HUES48 (cell line): ENCODE data around the gene ADAMTS5.

Experiments used
- H3K27ac ChIP-seq: one replicate; pipeline ENCODE4 v1.7.0; 2013; ENCODE audit warnings: low read depth, low read length, inconsistent platforms
- H3K27me3 ChIP-seq: 2 replicates; pipeline ENCODE4 v1.6.1; 2013; ENCODE audit warnings: mild to moderate bottlenecking, low read length; ENCODE audit not compliant: control insufficient read depth, insufficient read depth
- H3K36me3 ChIP-seq: 2 replicates; pipeline ENCODE4 v1.6.1; 2013; ENCODE audit warnings: low read length; ENCODE audit not compliant: control insufficient read depth, insufficient read depth
- H3K4me1 ChIP-seq: 2 replicates; pipeline ENCODE4 v1.6.1; 2013; ENCODE audit warnings: mild to moderate bottlenecking, low read length; ENCODE audit not compliant: control insufficient read depth, insufficient read depth
- H3K4me3 ChIP-seq: 2 replicates; pipeline ENCODE4 v1.5.1; 2013; ENCODE audit warnings: mild to moderate bottlenecking, low read depth, low read length
- H3K9ac ChIP-seq: 2 replicates; pipeline ENCODE4 v1.6.1; 2013; ENCODE audit warnings: mild to moderate bottlenecking, low read depth, low read length, moderate library complexity
- H3K9me3 ChIP-seq: 2 replicates; pipeline ENCODE4 v1.6.1; 2013; ENCODE audit warnings: low read length; ENCODE audit not compliant: control insufficient read depth, insufficient read depth

Gene ADAMTS5

DNA sequence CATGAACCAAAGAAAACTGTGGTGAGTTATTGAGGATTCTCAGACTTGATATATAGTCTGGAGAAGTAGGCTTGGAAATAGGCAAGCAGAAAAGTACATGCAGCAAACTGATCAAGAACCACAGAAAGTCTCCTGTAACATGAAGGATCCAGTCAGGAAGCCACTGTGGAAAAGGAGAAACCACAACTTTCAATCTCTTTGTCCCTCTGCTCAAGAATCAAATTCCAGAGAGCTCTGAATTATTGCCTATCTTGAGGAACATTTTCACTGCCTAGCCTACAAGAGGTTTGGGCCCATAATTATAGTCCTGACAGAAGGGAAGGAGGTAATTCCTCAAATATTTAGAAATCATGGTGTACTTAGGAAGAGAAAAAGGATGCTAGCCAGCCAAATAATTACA lies 78.6 kb downstream of the ADAMTS5 start:
- Histone ChIP-seq H3K9ac (no peak overlapping the region), H3K4me3 (no peak overlapping the region), H3K36me3 (no peaks in the 10 kb centered on the region), H3K27ac (no peak overlapping the region), H3K4me1 (no peaks in the 10 kb centered on the region), H3K27me3 (no peaks in the 10 kb centered on the region), H3K9me3 (no peaks in the 10 kb centered on the region)

GRCh38 chr21:26887251-26887650 lies 79.6 kb downstream of the ADAMTS5 start:
- no peaks in the 10 kb centered on the region for H3K27me3 ChIP-seq
- H3K9ac ChIP-seq = no peak overlapping the region
- H3K4me1 ChIP-seq = no peaks in the 10 kb centered on the region
- H3K27ac ChIP-seq = no peak overlapping the region
- H3K9me3 ChIP-seq = no peaks in the 10 kb centered on the region
- H3K4me3 ChIP-seq = no peak overlapping the region
- no peaks in the 10 kb centered on the region for H3K36me3 ChIP-seq

DNA sequence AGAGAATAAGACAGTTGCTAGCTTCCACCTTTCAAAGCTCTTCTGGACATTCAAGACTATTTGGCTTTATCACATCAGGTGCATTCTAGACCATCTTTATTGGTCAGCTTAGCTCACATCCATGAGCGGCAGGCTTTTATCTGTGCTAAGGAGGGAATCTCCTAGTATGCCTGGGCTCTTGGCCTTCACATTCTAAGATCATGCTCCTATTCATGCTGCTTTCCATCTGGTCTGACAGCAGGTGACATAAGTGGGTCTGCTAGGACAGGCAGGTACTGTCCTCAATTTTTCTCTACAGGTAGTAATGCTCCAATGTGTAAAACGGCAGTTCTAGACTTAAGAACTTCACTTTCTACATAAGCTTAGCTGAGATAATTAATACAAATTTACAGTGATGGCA lies 82.5 kb downstream of the ADAMTS5 start:
- H3K4me1 ChIP-seq = peaks cover 11% of the 10 kb centered on the region; the same call in 1 of the 2 replicates
- no peak overlapping the region for H3K27ac ChIP-seq
- H3K27me3 ChIP-seq = no peaks in the 10 kb centered on the region
- H3K36me3 ChIP-seq = no peaks in the 10 kb centered on the region
- H3K9ac ChIP-seq = no peak overlapping the region
- no peak overlapping the region for H3K4me3 ChIP-seq
- no peaks in the 10 kb centered on the region for H3K9me3 ChIP-seq

DNA sequence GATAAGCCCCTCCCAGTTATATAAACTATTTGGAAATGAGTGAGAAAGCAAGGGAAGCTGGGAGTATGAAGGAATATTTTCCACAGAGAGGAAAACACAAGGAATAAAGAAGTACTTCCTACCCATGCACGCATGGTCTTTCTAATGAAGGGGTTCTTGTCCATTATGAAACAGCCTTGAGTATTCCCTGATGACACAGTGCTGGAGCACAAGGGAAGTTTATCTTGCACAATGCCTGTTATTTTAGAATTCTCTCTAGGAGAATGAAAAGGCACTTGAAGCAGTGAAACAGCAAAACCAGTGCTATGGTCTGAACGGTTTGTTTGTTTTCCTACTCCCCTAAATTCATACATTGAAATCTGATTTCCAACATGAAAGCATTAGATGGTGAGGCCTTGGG lies 83.1 kb downstream of the ADAMTS5 start:
- Histone ChIP-seq H3K27ac (no peak overlapping the region), H3K4me1 (peaks cover 11% of the 10 kb centered on the region; the same call in 1 of the 2 replicates), H3K27me3 (no peaks in the 10 kb centered on the region), H3K9me3 (no peaks in the 10 kb centered on the region), H3K9ac (no peak overlapping the region), H3K4me3 (no peak overlapping the region), H3K36me3 (no peaks in the 10 kb centered on the region)

GRCh38 chr21:26881504-26882228 lies 85.2 kb downstream of the ADAMTS5 start:
- H3K27me3 ChIP-seq = no peaks in the 10 kb centered on the region
- no peak overlapping the region for H3K4me3 ChIP-seq
- no peak overlapping the region for H3K27ac ChIP-seq
- H3K4me1 ChIP-seq = peaks cover 11% of the 10 kb centered on the region; the same call in 1 of the 2 replicates
- H3K36me3 ChIP-seq = no peaks in the 10 kb centered on the region
- H3K9ac ChIP-seq = no peak overlapping the region
- no peaks in the 10 kb centered on the region for H3K9me3 ChIP-seq

GRCh38 chr21:26877018-26877417 lies 89.9 kb downstream of the ADAMTS5 start:
- H3K4me3 ChIP-seq = no peak overlapping the region
- peaks cover 10% of the 10 kb centered on the region; the same call in 1 of the 2 replicates for H3K4me1 ChIP-seq
- no peaks in the 10 kb centered on the region for H3K27me3 ChIP-seq
- H3K9me3 ChIP-seq = peaks cover 5% of the 10 kb centered on the region; the same call in 1 of the 2 replicates
- H3K27ac ChIP-seq = no peak overlapping the region
- no peaks in the 10 kb centered on the region for H3K36me3 ChIP-seq
- H3K9ac ChIP-seq = no peak overlapping the region

DNA sequence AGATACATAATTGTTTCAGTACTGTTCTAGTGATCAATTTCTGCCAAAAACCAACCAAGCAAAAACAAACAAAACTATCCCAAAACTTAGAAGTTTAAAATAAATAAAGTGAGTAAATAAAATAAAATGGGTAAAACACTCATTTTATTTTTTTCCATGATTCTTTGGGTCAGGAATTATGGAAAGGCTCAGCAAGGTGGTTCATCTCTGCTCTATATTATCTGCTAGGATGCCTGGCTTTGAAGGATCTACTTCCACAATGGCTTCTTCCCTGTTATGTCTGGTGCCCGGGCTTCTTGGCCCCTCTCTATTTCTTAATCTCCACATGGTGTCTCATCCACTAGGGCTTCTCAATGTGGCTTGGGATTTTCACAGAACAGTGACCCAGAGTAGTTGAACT lies 92.5 kb downstream of the ADAMTS5 start:
- Histone ChIP-seq H3K4me1 (no peaks in the 10 kb centered on the region), H3K36me3 (no peaks in the 10 kb centered on the region), H3K27ac (no peak overlapping the region), H3K9ac (no peak overlapping the region), H3K4me3 (no peak overlapping the region), H3K27me3 (no peaks in the 10 kb centered on the region), H3K9me3 (peaks cover 5% of the 10 kb centered on the region; the same call in 1 of the 2 replicates)
